GM12865 (cell line): ENCODE results near the gene MYO18B.

ENCODE experiments used
- DNase-seq: peaks from one replicate; pipeline ENCODE4 v3.0.0; 2010; ENCODE audit warnings: low read depth
- H3K4me3 ChIP-seq: 2 replicates; pipeline ENCODE4 v1.5.1; 2011; ENCODE audit warnings: mild to moderate bottlenecking, low read depth, low read length, control low read depth
- TF ChIP-seq, protein P1 (sequence below): IDR thresholded peaks from 2 replicates; pipeline ENCODE4 v1.5.1; 2011; ENCODE audit warnings: low read length, control low read depth, low read depth, inconsistent platforms; ENCODE audit not compliant: insufficient read depth; ENCODE audit errors: missing control alignments

Gene MYO18B

GRCh38 chr22:25817092-25817943 is 75.3 kb downstream of the MYO18B start:
- TF ChIP-seq, protein P1, sequence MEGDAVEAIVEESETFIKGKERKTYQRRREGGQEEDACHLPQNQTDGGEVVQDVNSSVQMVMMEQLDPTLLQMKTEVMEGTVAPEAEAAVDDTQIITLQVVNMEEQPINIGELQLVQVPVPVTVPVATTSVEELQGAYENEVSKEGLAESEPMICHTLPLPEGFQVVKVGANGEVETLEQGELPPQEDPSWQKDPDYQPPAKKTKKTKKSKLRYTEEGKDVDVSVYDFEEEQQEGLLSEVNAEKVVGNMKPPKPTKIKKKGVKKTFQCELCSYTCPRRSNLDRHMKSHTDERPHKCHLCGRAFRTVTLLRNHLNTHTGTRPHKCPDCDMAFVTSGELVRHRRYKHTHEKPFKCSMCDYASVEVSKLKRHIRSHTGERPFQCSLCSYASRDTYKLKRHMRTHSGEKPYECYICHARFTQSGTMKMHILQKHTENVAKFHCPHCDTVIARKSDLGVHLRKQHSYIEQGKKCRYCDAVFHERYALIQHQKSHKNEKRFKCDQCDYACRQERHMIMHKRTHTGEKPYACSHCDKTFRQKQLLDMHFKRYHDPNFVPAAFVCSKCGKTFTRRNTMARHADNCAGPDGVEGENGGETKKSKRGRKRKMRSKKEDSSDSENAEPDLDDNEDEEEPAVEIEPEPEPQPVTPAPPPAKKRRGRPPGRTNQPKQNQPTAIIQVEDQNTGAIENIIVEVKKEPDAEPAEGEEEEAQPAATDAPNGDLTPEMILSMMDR: no peak
- no peak for DNase-seq
- no peak overlapping the region for H3K4me3 ChIP-seq

- TF ChIP-seq, protein P1: no peak
- H3K4me3 ChIP-seq: no peak overlapping the region
- no peak for DNase-seq
Measured at GRCh38 chr22:25818541-25818940, 76.6 kb downstream of the MYO18B start.

- DNase-seq: no peak
- TF ChIP-seq, protein P1: no peak
- no peak overlapping the region for H3K4me3 ChIP-seq
Measured at GRCh38 chr22:25822344-25822743, 80.4 kb downstream of the MYO18B start.

DNA sequence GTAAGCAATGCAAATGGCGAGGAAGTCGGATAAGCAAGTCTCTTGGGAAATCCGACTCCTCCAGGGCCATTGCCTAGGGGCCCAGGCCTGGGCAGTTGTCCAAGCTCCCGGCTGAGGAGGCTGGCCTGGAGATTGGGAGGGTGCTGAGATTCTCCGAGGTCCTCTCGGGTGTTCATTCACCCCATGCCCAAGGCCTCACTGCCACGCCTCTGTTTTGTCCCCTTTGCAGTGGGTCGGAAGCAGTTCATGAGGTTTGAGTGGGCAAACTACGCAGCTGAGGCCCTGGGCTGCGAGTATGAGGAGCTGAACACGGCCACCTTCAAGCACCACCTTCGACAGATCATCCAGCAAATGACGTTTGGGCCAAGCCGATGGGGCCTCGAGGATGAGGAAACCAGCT is 81.3 kb downstream of the MYO18B start:
- H3K4me3 ChIP-seq: no peak overlapping the region
- DNase-seq: no peak
- TF ChIP-seq, protein P1: no peak

DNA sequence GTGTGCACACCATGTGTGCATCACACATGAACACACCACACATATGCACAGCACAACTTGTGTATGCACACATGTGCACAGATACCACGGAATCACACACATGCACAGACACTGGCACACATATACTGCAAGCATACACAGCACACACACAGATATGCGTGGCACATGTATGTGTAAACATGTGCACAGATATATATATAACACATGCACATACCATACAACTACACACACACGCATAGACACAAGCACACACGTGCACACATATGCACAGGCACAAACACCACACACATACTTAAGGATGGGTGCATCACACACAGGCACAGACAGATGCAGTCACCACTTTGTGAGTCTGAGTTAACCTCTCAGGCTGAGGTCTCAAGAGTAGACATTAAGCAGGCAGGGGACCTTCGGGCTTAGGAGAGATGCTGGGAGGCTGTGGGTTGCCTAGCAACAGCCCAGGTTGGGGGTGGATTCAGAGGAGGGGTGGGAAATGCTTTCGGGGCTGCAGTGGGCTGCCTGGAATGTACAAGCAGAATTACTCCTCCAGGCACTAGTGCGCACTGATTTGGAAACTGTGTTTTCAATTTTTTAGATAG is 82.9 kb downstream of the MYO18B start:
- DNase-seq: no peak
- TF ChIP-seq, protein P1: no peak
- H3K4me3 ChIP-seq: no peak overlapping the region

DNA sequence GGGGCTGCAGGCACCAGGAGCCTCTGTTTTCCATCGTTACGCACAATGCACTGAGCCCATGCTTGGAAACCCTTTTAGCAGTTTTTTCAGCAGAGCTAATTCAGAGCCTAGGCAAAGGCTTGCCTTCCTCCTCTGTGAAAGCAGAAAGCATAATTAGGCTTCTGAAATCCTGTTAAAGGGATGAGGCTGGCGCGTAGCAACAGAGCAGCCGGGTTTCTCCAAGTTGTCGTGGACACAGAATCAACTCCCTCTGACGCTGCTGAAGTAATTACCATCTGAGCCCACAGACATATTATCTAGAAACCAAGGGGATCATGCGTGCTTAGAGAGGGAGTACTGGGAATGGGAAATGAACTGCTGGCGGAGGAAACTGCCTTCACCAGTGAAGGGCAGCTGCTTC is 85.4 kb downstream of the MYO18B start:
- TF ChIP-seq, protein P1: no peak
- no peak overlapping the region for H3K4me3 ChIP-seq
- no peak for DNase-seq
